SH-SY5Y (cell line): ENCODE results near the gene ARHGEF28.

Experiments
- GATA2 ChIP-seq: IDR thresholded peaks from 2 replicates; pipeline ENCODE4 v1.6.1; 2011; ENCODE audit warnings: mild to moderate bottlenecking, low read depth, low read length
- GATA3 ChIP-seq: IDR thresholded peaks from 2 replicates; pipeline ENCODE4 v1.6.1; 2011; ENCODE audit warnings: low read depth, mild to moderate bottlenecking, low read length, moderate library complexity

- no peak for TF ChIP-seq GATA3
- no peak for TF ChIP-seq GATA2
Measured at GRCh38 chr5:73630765-73631164, 4.8 kb downstream of the ARHGEF28 start.
